Glutamatergic neuron (in vitro differentiated cells): ENCODE data around the gene PKP4. TPM values are rescaled to one million over a fixed set of nuclear protein-coding genes. Genes with fewer than 3 reads are reported as not detected.

ENCODE experiments used
- DNase-seq: peaks from one replicate; pipeline ENCODE4 v3.0.0; 2022
- H3K27ac Mint-ChIP-seq: one replicate; pipeline ENCODE4 v1.8.0; 2020; ENCODE audit warnings: mild to moderate bottlenecking, mixed read lengths, inconsistent platforms; ENCODE audit not compliant: unreplicated experiment
- H3K27me3 Mint-ChIP-seq: one replicate; pipeline ENCODE4 v1.8.0; 2020; ENCODE audit warnings: mild to moderate bottlenecking, moderate library complexity, mixed read lengths, inconsistent platforms; ENCODE audit not compliant: unreplicated experiment
- H3K36me3 Mint-ChIP-seq: one replicate; pipeline ENCODE4 v1.8.0; 2020; ENCODE audit warnings: mild to moderate bottlenecking, mixed read lengths, inconsistent platforms; ENCODE audit not compliant: unreplicated experiment
- H3K4me1 Mint-ChIP-seq: one replicate; pipeline ENCODE4 v1.8.0; 2020; ENCODE audit warnings: mild to moderate bottlenecking, low read depth, mixed read lengths, inconsistent platforms; ENCODE audit not compliant: unreplicated experiment
- H3K4me3 Mint-ChIP-seq: one replicate; pipeline ENCODE4 v1.8.0; 2020; ENCODE audit warnings: mild to moderate bottlenecking, mixed read lengths, inconsistent platforms; ENCODE audit not compliant: unreplicated experiment
- H3K9me3 Mint-ChIP-seq: one replicate; pipeline ENCODE4 v1.8.0; 2020; ENCODE audit warnings: mild to moderate bottlenecking, moderate library complexity, mixed read lengths, inconsistent platforms; ENCODE audit not compliant: unreplicated experiment
- CTCF ChIP-seq: fragments of 200-600 bp; sonication (generic); IDR thresholded peaks from one replicate; pipeline ENCODE4 v1.5.0; 2021; ENCODE audit not compliant: partially characterized antibody, unreplicated experiment
- total RNA-seq: library from RNA; stranded (reverse); fragmentation: NEBNext Ultra II Directional; extraction: Animal tissue kit (Norgen Biotek cat#: 25700); gene quantifications from one replicate; pipeline ENCODE4 v1.2.1, GENCODE V29; 2021; ENCODE audit not compliant: unreplicated experiment

Gene PKP4
- total RNA-seq, 1 donor from 2014 or later, result 25.0 TPM

- Mint-ChIP-seq H3K36me3 (peaks cover 5% of the 10 kb centered on the region), H3K27me3 (no peaks in the 10 kb centered on the region), H3K9me3 (peaks cover 4% of the 10 kb centered on the region), H3K4me3 (no peak overlapping the region), H3K27ac (no peak overlapping the region), H3K4me1 (no peaks in the 10 kb centered on the region)
- DNase-seq, result no peak
- TF ChIP-seq CTCF, result no peak
These were observed 256.9 kb downstream of the PKP4 start for GRCh38 chr2:158713523-158714138.

GRCh38 chr2:158714420-158714819 lies 257.7 kb downstream of the PKP4 start:
- TF ChIP-seq CTCF, result no peak
- Mint-ChIP-seq H3K27ac (no peak overlapping the region), H3K4me1 (no peaks in the 10 kb centered on the region), H3K4me3 (no peak overlapping the region), H3K9me3 (peaks cover 4% of the 10 kb centered on the region), H3K36me3 (peaks cover 5% of the 10 kb centered on the region), H3K27me3 (no peaks in the 10 kb centered on the region)
- no peak for DNase-seq

- Mint-ChIP-seq H3K9me3 (peaks cover 4% of the 10 kb centered on the region), H3K4me1 (no peaks in the 10 kb centered on the region), H3K4me3 (no peak overlapping the region), H3K36me3 (peaks cover 5% of the 10 kb centered on the region), H3K27me3 (no peaks in the 10 kb centered on the region), H3K27ac (no peak overlapping the region)
- DNase-seq, result no peak
- TF ChIP-seq CTCF, result no peak
These were observed 258.6 kb downstream of the PKP4 start for GRCh38 chr2:158715357-158715756.

GRCh38 chr2:158716121-158716791 lies 259.5 kb downstream of the PKP4 start:
- Mint-ChIP-seq H3K4me1 (peaks cover 2% of the 10 kb centered on the region), H3K36me3 (peaks cover 5% of the 10 kb centered on the region), H3K4me3 (no peak overlapping the region), H3K9me3 (peaks cover 4% of the 10 kb centered on the region), H3K27me3 (no peaks in the 10 kb centered on the region), H3K27ac (no peak overlapping the region)
- no peak for DNase-seq
- TF ChIP-seq CTCF, result no peak

GRCh38 chr2:158716921-158717320 lies 260.2 kb downstream of the PKP4 start:
- Mint-ChIP-seq H3K36me3 (peaks cover 5% of the 10 kb centered on the region), H3K4me3 (no peak overlapping the region), H3K27me3 (no peaks in the 10 kb centered on the region), H3K4me1 (peaks cover 2% of the 10 kb centered on the region), H3K9me3 (peaks cover 4% of the 10 kb centered on the region), H3K27ac (no peak overlapping the region)
- DNase-seq, result no peak
- no peak for TF ChIP-seq CTCF
